Fibroblast of villous mesenchyme (primary cell): Measurements from ENCODE around the gene FCRLA. TPM values are rescaled to one million over a fixed set of nuclear protein-coding genes. Genes with fewer than 3 reads are reported as not detected.

Experiments
- DNase-seq: peaks from one replicate; pipeline ENCODE4 v3.0.0-alpha.2; 2010; ENCODE audit warnings: low read depth
- H3K4me3 ChIP-seq: 2 replicates; pipeline ENCODE4 v1.5.1; 2011; ENCODE audit warnings: low read depth, mild to moderate bottlenecking, low read length
- total RNA-seq: library from RNA; depleted of rRNA; stranded (reverse); fragments of >200 nt; gene quantifications from 2 replicates; pipeline ENCODE4 v1.2.3, GENCODE V29; 2012
- TF ChIP-seq, protein P1 (sequence below): IDR thresholded peaks from 2 replicates; pipeline ENCODE4 v1.5.1; 2012; ENCODE audit warnings: low read depth, mild to moderate bottlenecking, low read length; ENCODE audit not compliant: insufficient read depth

FCRLA gene
- total RNA-seq, 1 donor, result 0.86 TPM

DNA sequence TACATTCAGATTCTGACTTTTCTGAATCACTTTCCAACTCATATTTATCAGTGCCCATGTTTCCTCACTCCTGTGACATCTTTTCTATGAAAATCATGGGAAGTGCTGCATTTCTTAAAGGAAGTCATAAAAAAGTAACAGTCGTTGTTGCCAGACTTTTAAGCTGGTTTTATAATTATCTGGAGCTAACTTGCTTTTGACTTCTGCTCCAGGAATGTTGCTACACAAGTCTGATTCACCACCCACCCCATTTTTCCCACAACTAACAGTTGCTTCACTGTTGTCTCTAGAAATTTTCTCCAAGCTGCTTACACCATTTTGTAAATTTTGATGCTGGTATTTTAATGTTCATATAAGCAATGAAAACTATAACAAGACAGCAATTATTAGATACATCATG, 26.5 kb downstream of the FCRLA start:
- TF ChIP-seq, protein P1, sequence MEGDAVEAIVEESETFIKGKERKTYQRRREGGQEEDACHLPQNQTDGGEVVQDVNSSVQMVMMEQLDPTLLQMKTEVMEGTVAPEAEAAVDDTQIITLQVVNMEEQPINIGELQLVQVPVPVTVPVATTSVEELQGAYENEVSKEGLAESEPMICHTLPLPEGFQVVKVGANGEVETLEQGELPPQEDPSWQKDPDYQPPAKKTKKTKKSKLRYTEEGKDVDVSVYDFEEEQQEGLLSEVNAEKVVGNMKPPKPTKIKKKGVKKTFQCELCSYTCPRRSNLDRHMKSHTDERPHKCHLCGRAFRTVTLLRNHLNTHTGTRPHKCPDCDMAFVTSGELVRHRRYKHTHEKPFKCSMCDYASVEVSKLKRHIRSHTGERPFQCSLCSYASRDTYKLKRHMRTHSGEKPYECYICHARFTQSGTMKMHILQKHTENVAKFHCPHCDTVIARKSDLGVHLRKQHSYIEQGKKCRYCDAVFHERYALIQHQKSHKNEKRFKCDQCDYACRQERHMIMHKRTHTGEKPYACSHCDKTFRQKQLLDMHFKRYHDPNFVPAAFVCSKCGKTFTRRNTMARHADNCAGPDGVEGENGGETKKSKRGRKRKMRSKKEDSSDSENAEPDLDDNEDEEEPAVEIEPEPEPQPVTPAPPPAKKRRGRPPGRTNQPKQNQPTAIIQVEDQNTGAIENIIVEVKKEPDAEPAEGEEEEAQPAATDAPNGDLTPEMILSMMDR, result no peak
- no peak overlapping the region for H3K4me3 ChIP-seq
- DNase-seq, result peak; percentile 94

DNA sequence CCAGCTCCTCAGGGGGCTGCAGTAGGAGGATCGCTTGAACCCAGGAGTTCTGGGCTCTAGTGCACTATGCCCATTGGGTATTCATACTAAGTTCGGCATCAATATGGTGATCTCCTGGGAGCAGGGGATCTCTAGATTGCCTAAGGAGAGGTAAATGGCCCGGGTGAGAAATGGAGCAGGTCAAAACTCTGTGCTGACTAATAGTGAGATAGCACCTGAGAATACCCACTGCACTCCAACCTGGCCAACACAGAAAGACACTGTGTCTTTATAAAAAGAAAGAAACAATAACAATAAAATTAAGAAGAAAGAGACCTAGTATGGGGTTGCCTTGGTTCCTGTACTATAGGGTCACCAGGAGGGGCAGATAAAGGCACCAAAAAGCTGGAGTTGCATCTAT, 28.8 kb downstream of the FCRLA start:
- DNase-seq, result no peak
- no peak overlapping the region for H3K4me3 ChIP-seq
- TF ChIP-seq, protein P1, result no peak

DNA sequence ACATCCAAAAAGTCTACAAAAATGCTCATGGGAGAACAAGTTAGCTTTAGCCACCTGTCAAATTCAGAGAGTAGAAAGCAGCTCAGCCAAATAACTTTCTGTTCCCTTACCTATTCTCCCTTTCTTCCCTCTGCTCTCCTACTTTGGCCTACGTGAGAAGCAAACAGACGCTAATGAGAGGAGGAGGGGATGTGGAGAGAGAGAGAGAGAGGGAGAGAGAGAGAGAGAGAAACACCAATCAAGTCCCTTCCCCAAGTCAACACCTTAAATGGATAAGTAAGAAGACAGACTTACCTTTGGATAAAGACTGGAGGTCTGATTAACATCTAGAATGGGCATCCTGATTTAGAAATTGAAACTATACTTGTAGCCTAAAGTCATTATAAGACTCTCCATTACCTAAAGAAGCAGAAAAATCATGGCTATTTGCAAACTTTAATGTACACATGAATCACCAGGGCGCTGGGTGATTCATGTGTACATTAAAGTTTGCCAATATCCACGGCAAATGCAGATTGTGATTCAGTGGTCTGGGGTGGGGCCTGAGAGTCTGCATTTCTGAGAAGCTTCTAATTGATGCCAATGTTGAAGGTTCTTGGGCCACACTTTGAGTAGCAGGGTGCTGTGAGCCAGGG, 29.4 kb downstream of the FCRLA start:
- peak; percentile 31 for DNase-seq
- TF ChIP-seq, protein P1, result no peak

DNA sequence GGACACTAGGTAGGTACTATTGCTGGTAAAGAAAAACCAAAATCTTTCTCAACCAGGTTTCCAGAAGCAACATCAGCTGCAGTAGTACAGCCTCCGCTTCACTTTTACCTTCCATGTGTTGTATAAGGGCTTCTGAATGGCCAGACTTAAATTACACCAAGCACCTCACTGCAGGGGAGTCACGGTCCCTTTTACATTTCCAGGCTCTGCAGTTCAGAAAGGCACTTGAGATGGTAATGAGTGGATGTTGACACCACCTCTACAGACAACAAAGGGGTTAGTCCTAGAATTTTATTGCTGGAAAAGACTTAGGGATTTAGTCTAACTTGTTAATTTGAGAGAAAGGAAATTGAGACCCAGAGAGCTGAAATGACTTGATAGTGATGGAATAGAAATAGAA, 30.6 kb downstream of the FCRLA start:
- no peak overlapping the region for H3K4me3 ChIP-seq
- no peak for DNase-seq
- TF ChIP-seq, protein P1, result no peak

More for the DNA sequence above, 29.4 kb downstream of the FCRLA start:
- no peak overlapping the region for H3K4me3 ChIP-seq

DNA sequence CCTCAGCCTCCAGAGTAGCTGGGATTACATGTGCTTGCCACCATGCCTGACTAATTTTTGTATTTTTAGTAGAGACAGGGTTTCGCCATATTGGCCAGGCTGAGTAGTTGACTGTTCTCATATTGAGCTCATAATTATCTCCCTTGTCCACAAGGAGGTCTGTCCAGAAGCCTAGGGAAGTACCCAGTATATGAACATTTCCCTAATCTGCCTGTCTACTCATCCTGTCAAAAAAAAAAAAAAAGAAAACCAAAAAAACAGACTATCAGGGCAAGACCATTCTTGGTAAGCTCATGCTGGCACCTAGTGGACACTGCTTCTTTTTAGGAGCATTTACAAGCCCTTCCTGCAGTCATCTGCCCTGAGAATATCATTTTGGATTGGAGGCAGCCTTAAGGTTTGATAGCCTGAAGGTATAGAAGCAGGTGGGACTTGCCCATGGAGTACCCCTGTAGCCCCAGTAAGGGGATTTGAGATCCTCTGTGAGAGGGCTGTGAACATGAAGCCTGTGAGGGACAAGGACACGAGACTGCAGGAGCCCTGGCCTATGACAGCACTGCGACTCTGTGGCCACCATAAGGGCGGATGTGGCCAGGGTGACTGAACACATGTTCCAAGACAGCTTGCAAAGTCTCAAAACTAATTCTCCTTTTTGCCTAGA, 31.7 kb downstream of the FCRLA start:
- no peak overlapping the region for H3K4me3 ChIP-seq
- TF ChIP-seq, protein P1, result peak; percentile 69
- peak; percentile 83 for DNase-seq

DNA sequence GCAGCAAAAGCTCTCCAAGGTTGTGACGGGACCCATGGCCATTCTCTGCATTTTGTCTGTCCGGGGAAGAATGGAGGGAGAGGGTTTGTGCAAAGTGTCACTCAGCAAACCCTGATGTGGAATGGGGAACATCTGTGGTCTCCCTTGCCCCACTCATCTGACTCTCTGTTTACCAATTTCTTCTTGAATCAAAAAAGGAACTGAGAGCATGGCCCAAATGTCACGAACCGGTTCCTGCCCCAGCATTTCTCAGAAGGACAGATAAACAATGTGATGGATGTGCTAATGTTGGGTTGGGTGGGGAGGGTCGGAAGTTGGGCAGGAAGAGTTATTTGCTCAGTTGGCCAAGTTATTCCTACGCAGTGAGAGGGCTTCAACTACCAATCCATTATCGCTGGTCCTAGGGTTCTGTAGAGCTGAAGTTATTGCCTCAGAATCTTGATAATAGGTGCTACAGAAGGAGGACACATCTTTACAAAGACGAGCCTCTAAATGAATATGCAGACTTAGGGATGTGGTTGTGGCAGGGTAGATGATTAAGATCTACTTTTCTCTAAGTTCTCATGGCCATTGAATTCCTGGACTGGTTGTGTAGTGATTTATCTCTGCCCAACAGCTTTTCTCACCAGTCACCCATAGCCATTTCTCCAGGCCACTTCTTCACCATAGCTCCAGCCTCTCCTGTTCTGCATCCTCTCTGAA, 33.0 kb downstream of the FCRLA start:
- H3K4me3 ChIP-seq, result no peak overlapping the region
- TF ChIP-seq, protein P1, result no peak
- no peak for DNase-seq
